A673 (cell line): ENCODE data around the gene ENSA.

Source experiments
- CTCF ChIP-seq: fragments of 300-800, 200-600 bp; sonication (generic); conservative IDR thresholded peaks from 2 replicates; pipeline ENCODE4 v1.5.1; 2017; ENCODE audit warnings: low read depth, mild to moderate bottlenecking, antibody characterized with exemption, low read length, moderate library complexity, mixed read lengths
- EZH2 ChIP-seq: fragments of 200-600 bp; sonication (generic); IDR thresholded peaks from 2 replicates; pipeline ENCODE4 v1.6.1; 2017; ENCODE audit warnings: borderline replicate concordance, low read depth, mild to moderate bottlenecking, mixed read lengths, antibody characterized with exemption, low read length; ENCODE audit not compliant: poor library complexity, severe bottlenecking

DNA sequence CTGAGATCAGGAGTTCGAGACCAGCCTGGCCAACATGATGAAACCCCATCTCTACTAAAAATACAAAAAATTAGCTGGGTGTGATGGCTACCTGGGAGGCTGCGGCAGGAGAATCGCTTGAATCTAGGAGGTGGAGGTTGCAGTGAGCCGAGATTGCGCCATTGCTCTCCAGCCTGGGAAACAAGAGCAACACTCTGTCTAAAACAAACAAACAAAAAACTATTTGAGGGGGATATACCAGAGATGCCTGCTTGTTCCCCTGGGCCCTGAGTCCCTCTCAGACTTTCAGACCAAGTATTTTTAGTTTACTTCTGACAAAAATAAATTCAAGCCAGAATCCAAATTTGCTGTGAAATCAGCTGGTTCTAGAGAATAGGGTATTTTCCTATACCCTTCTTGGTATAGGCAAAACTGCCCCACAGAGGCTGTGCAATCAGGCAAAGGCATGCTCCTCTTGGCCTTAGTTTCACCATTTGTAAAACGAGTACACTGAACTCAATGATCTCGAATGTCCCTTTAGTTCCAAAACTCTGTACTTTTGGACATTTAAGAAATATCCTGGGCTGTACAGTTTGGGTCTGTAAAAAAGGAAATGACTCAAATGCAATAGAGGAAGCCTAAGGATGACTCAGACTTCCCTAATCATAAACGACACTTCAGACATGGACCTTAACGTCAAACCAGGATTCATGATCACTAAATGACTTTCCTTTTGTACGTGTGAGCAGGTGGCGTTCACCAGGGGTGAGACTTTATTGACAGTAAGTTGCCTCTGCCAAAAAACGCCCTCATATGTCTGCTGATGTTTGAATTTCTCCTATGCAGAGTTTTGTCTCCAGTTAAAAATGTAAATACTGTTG, 16.1 kb downstream of the ENSA start:
- TF ChIP-seq CTCF (no peak), EZH2 (no peak)
